H1 (cell line): ENCODE measurements around the gene HLA-DPA1. TPM values are rescaled to one million over a fixed set of nuclear protein-coding genes. Genes with fewer than 3 reads are reported as not detected.

Experiments used
- CTCF ChIA-PET: fragments of 300-600 bp; sonication (Branson Sonifier 250); formaldehyde crosslinking; loops from one replicate; lab custom pipeline; 2021; ENCODE audit not compliant: partially characterized antibody; lab: Charles Lee
- POLR2A ChIA-PET: fragments of 300-600 bp; sonication (Branson Sonifier 250); formaldehyde crosslinking; loops from one replicate; lab custom pipeline; 2021; ENCODE audit warnings: inconsistent platforms; ENCODE audit not compliant: partially characterized antibody; lab: Charles Lee
- DNase-seq, 2 experiments: peaks; one replicate each; pipeline versions ENCODE4 v3.0.0 to v3.0.0-alpha.2; 2010 to 2022; ENCODE audit warnings: low spot score in 2 of 2, low read depth in 1 of 2, mixed read lengths in 1 of 2
- FAIRE-seq: peaks from 2 replicates; lab custom pipeline; 2011; peaks lifted over from hg19 to GRCh38; lab: Jason Lieb, UNC
- H2AFZ ChIP-seq: 2 replicates; pipeline ENCODE4 v1.8.1; 2012; ENCODE audit warnings: low read length, inconsistent platforms
- H2AK5ac ChIP-seq: 2 replicates; pipeline ENCODE4 v1.6.1; 2013; ENCODE audit warnings: low read depth, low read length
- H2BK120ac ChIP-seq: replicated peaks from 2 replicates; pipeline ENCODE3; 2013; ENCODE audit warnings: low read depth, low read length, inconsistent platforms
- H2BK12ac ChIP-seq: 2 replicates; pipeline ENCODE4 v1.6.1; 2013; ENCODE audit warnings: low read depth, low read length
- H2BK15ac ChIP-seq: 2 replicates; pipeline ENCODE4 v1.6.1; 2013; ENCODE audit warnings: low read length
- H2BK20ac ChIP-seq: 2 replicates; pipeline ENCODE4 v1.6.1; 2013; ENCODE audit warnings: low read length
- H2BK5ac ChIP-seq: 2 replicates; pipeline ENCODE4 v1.6.1; 2013; ENCODE audit warnings: low read depth, low read length
- H3K14ac ChIP-seq: 2 replicates; pipeline ENCODE4 v1.6.1; 2013; ENCODE audit warnings: inconsistent platforms; ENCODE audit not compliant: insufficient read length
- H3K18ac ChIP-seq: 2 replicates; pipeline ENCODE4 v1.6.1; 2013; ENCODE audit warnings: low read length; ENCODE audit errors: extremely low read depth
- H3K23ac ChIP-seq: 2 replicates; pipeline ENCODE4 v1.6.1; 2013; ENCODE audit warnings: inconsistent platforms; ENCODE audit not compliant: insufficient read length
- H3K23me2 ChIP-seq: 2 replicates; pipeline ENCODE4 v1.6.1; 2013; ENCODE audit warnings: low read depth, low read length
- H3K27ac ChIP-seq: 2 replicates; pipeline ENCODE4 v1.6.1; 2011; ENCODE audit warnings: low read depth, low read length, inconsistent platforms
- H3K27me3 ChIP-seq, 4 experiments: replicated peaks in 1 of 4; 1 replicate in 1 of 4; 2 replicates in 3 of 4; pipeline versions ENCODE4 v1.6.1 to v1.8.1; 2011 to 2013; ENCODE audit warnings: low read length in 3 of 4, mild to moderate bottlenecking in 3 of 4, inconsistent platforms in 2 of 4, mixed read lengths in 2 of 4, moderate library complexity in 1 of 4; ENCODE audit not compliant: control insufficient read depth in 3 of 4, insufficient read depth in 3 of 4; ENCODE audit errors: extremely low read depth in 1 of 4
- H3K36me3 ChIP-seq, 4 experiments: 2 replicates each; pipeline versions ENCODE4 v1.6.1 to v1.8.1; 2011 to 2013; ENCODE audit warnings: mild to moderate bottlenecking in 4 of 4, low read length in 3 of 4, moderate library complexity in 2 of 4, control low read depth in 1 of 4, inconsistent platforms in 1 of 4; ENCODE audit not compliant: insufficient read depth in 4 of 4, control insufficient read depth in 2 of 4
- H3K4ac ChIP-seq: replicated peaks from 2 replicates; pipeline ENCODE3; 2013; ENCODE audit warnings: low read length, low read depth, mixed read lengths, inconsistent platforms; ENCODE audit not compliant: insufficient read length
- H3K4me1 ChIP-seq, 4 experiments: replicated peaks in 1 of 4; 1 replicate in 1 of 4; 2 replicates in 3 of 4; pipeline versions ENCODE4 v1.6.1 to v1.8.1; 2011 to 2013; ENCODE audit warnings: low read length in 3 of 4, inconsistent platforms in 2 of 4, mixed read lengths in 1 of 4; ENCODE audit not compliant: insufficient read depth in 4 of 4, control insufficient read depth in 3 of 4
- H3K4me2 ChIP-seq, 2 experiments: 2 replicates each; pipeline versions ENCODE4 v1.6.1 to v1.8.1; 2011 to 2013; ENCODE audit warnings: low read depth in 2 of 2, low read length in 2 of 2, control low read depth in 1 of 2, inconsistent platforms in 1 of 2, mild to moderate bottlenecking in 1 of 2; ENCODE audit not compliant: insufficient read depth in 1 of 2
- H3K4me3 ChIP-seq, 4 experiments: fragments of 200-600, 300-600 bp in 1 of 4; sonication (generic), shearing (Covaris generic), sonication (Bioruptor Twin) in 1 of 4; 2 replicates each; pipeline versions ENCODE4 v1.5.1 to v1.8.1; 2011 to 2016; ENCODE audit warnings: low read length in 4 of 4, low read depth in 3 of 4, control low read depth in 2 of 4, inconsistent platforms in 2 of 4, mild to moderate bottlenecking in 2 of 4, mixed read lengths in 1 of 4, moderate library complexity in 1 of 4; ENCODE audit not compliant: insufficient read depth in 2 of 4; ENCODE audit errors: extremely low read depth in 1 of 4
- H3K56ac ChIP-seq: replicated peaks from 2 replicates; pipeline ENCODE3; 2013; ENCODE audit warnings: low read depth, mild to moderate bottlenecking, mixed read lengths, low read length, inconsistent platforms; ENCODE audit not compliant: insufficient read length
- H3K79me1 ChIP-seq: 2 replicates; pipeline ENCODE4 v1.6.1; 2013; ENCODE audit warnings: low read depth, low read length, control low read depth
- H3K79me2 ChIP-seq, 2 experiments: 2 replicates each; pipeline versions ENCODE4 v1.6.1 to v1.8.1; 2012 to 2013; ENCODE audit warnings: low read length in 2 of 2, mild to moderate bottlenecking in 2 of 2, inconsistent platforms in 1 of 2; ENCODE audit not compliant: insufficient read depth in 2 of 2, control insufficient read depth in 1 of 2
- H3K9ac ChIP-seq, 4 experiments: replicated peaks in 1 of 4; 1 replicate in 1 of 4; 2 replicates in 3 of 4; pipeline versions ENCODE4 v1.6.1 to v1.8.1; 2011 to 2013; ENCODE audit warnings: low read depth in 3 of 4, low read length in 3 of 4, control low read depth in 2 of 4, mild to moderate bottlenecking in 2 of 4, moderate library complexity in 2 of 4, inconsistent platforms in 1 of 4; ENCODE audit errors: extremely low read depth in 1 of 4
- H3K9me3 ChIP-seq, 2 experiments: 2 replicates each; pipeline versions ENCODE4 v1.6.1 to v1.8.1; 2012 to 2013; ENCODE audit warnings: mild to moderate bottlenecking in 2 of 2, moderate library complexity in 2 of 2, control low read depth in 1 of 2, inconsistent platforms in 1 of 2, low read depth in 1 of 2, low read length in 1 of 2, mixed read lengths in 1 of 2; ENCODE audit not compliant: insufficient read depth in 2 of 2
- H4K20me1 ChIP-seq, 2 experiments: replicated peaks in 1 of 2; 2 replicates each; pipeline versions ENCODE3 to v1.8.1; 2011 to 2013; ENCODE audit warnings: inconsistent platforms in 2 of 2, low read length in 2 of 2, mild to moderate bottlenecking in 1 of 2; ENCODE audit not compliant: insufficient read depth in 2 of 2, control insufficient read depth in 1 of 2
- H4K5ac ChIP-seq: 2 replicates; pipeline ENCODE4 v1.6.1; 2013; ENCODE audit warnings: low read length, low read depth, mixed read lengths, inconsistent platforms; ENCODE audit not compliant: insufficient read length
- H4K8ac ChIP-seq: 2 replicates; pipeline ENCODE4 v1.8.0; 2013; ENCODE audit warnings: mild to moderate bottlenecking, moderate library complexity, low read length, inconsistent platforms; ENCODE audit not compliant: insufficient read depth; ENCODE audit errors: extremely low read depth
- H4K91ac ChIP-seq: replicated peaks from 2 replicates; pipeline ENCODE3; 2013; ENCODE audit warnings: low read length, mixed read lengths, inconsistent platforms; ENCODE audit not compliant: insufficient read length
- BCL11A ChIP-seq, 2 experiments: IDR thresholded peaks; one replicate each; pipeline ENCODE4 v1.6.1; 2011; ENCODE audit warnings: low read depth in 2 of 2, low read length in 2 of 2, mild to moderate bottlenecking in 2 of 2
- HDAC6 ChIP-seq: IDR thresholded peaks from one replicate; pipeline ENCODE4 v1.7.1; 2012; ENCODE audit warnings: low read depth, mild to moderate bottlenecking, inconsistent platforms, low read length, moderate library complexity
- SIN3A ChIP-seq, 2 experiments: IDR thresholded peaks in 1 of 2; conservative IDR thresholded peaks in 1 of 2; 2 replicates each; pipeline ENCODE4 v1.6.1; 2011 to 2012; ENCODE audit warnings: low read length in 2 of 2, improper control_type of control experiment in 1 of 2, low read depth in 1 of 2, mild to moderate bottlenecking in 1 of 2
- TCF12 ChIP-seq: IDR thresholded peaks from 2 replicates; pipeline ENCODE4 v1.6.1; 2011; ENCODE audit warnings: low read depth, mild to moderate bottlenecking, low read length
- WGBS, 2 experiments: shearing (Covaris generic) in 1 of 2; methylation state at CpG; one replicate each; pipeline versions ENCODE4 v1.1.6 to v1.1.7; 2013 to 2015; ENCODE audit warnings: low lambda C conversion rate in 2 of 2, mixed read lengths in 2 of 2, inconsistent platforms in 1 of 2, low coverage in 1 of 2, missing lambda C conversion rate in 1 of 2; ENCODE audit not compliant: insufficient replicate concordance in 2 of 2, insufficient coverage in 1 of 2, insufficient read length in 1 of 2; ENCODE audit errors: extremely low coverage in 1 of 2, missing lambda C conversion rate in 1 of 2; 5-methylcytosine and 5-hydroxymethylcytosine counted together
- polyA plus RNA-seq, 7 experiments: library from polyadenylated mRNA; depleted of rRNA in 3 of 7; stranded (reverse) in 5 of 7; unstranded in 2 of 7; fragments of >200 nt in 5 of 7; fragments of 200-250 nt in 2 of 7; gene quantifications; 1 replicate in 5 of 7; 2 replicates in 1 of 7; 4 replicates in 1 of 7; pipeline versions ENCODE4 v1.2.1 to v1.2.3, GENCODE V29; 2011 to 2013; ENCODE audit warnings: missing spikeins in 2 of 7, mixed read lengths in 2 of 7
- total RNA-seq: library from RNA; stranded (reverse); fragmentation: NEBNext Ultra II Directional; extraction: Animal tissue kit (Norgen Biotek cat#: 25700); gene quantifications from 2 replicates; pipeline ENCODE4 v1.2.1, GENCODE V29; 2021

The HLA-DPA1 gene
- total and polyA plus RNA-seq, 2 of the 8 experiments (the other 6 are each of a cell fraction or from before 2014, with no cell fraction given) = 6.2 to 13.1 TPM

GRCh38 chr6:33117811-33118277 is 44.4 kb upstream of the HLA-DPA1 start:
- Histone ChIP-seq H3K4me2 (peak overlapping the region; percentile 80 to 97), H3K4me3 (peak overlapping the region; percentile 82 to 96 (median 92)), H2BK5ac (peak overlapping the region; percentile 100), H3K27me3 (no peaks in the 10 kb centered on the region), H2BK15ac (peak overlapping the region; percentile 89), H3K4ac (peak overlapping the region; percentile 100), H3K9ac (peak overlapping the region; percentile 75 to 97 (median 92)), H2BK20ac (peak overlapping the region; percentile 99), H3K27ac (peak overlapping the region; percentile 98), H2AFZ (no peak overlapping the region), H3K18ac (peak overlapping the region; percentile 99), H4K5ac (peak overlapping the region; percentile 87), H4K8ac (no peak overlapping the region), H2BK120ac (peak overlapping the region; percentile 97), H3K36me3 (peaks cover 0 to 14% (median 3%) of the 10 kb centered on the region in 4 experiments; a peak in 3 of 8 replicates), H2BK12ac (peak overlapping the region; percentile 98; the same call in 1 of the 2 replicates), H2AK5ac (peak overlapping the region; percentile 97), H4K20me1 (no peaks in the 10 kb centered on the region), H3K4me1 (peaks cover 2 to 21% (median 9%) of the 10 kb centered on the region in 4 experiments; a peak in 6 of 7 replicates), H3K56ac (peak overlapping the region; percentile 96), H3K23me2 (peaks cover 10% of the 10 kb centered on the region), H3K14ac (no peak overlapping the region), H3K9me3 (peaks cover 7 to 12% of the 10 kb centered on the region in 2 experiments), H3K79me2 (peaks cover 11 to 47% of the 10 kb centered on the region in 2 experiments; a peak in 3 of 4 replicates), H4K91ac (peak overlapping the region; percentile 100), H3K23ac (no peak overlapping the region), H3K79me1 (no peaks in the 10 kb centered on the region)
- FAIRE-seq = peak; percentile 91
- CTCF ChIA-PET = interaction anchor here (0.6 to 2.9 kb wide), 10 partner anchors 9 to 130 kb away, joined by 3 to 13 read pairs (median 3); no protein-coding TSS in a partner anchor
- POLR2A ChIA-PET = interaction anchor here (0.8 to 6.6 kb wide), 29 partner anchors 7 to 165 kb away, joined by 3 to 113 read pairs (median 6); partner anchors contain the start of genes B3GALT4, BRD2, HLA-DMA and HLA-DOA
- DNase-seq = peak; percentile 27 to 53
- 1% methylated on average over 9 of the region's 9 CpGs; no CpG with 5 or more reads in 1 of the 2 experiments for WGBS, 2 experiments
- TF ChIP-seq SIN3A (conservative IDR thresholded peaks at IDR 0.05 in 1 of 2, IDR thresholded peaks at IDR 0.05 in 1 of 2; ENCODE audit: low read depth in 1 of 2, low read length in 2 of 2) (peak; percentile 66 to 67; a peak in 2 of 4 replicates), TCF12 (peak; percentile 66; the same call in 1 of the 2 replicates), HDAC6 (no peak), BCL11A (IDR thresholded peaks at IDR 0.05; ENCODE audit: low read depth in 2 of 2, low read length in 2 of 2) (no peak)
